DMS153 treated with DMSO at 0.1 percent for 48 hours (cell line): ENCODE results near the gene CXorf65.

ENCODE experiments used
- DNase-seq: peaks from one replicate; lab custom pipeline; 2025; ENCODE audit not compliant: unreplicated experiment; lab: John Stamatoyannopoulos, UW

CXorf65 gene

DNA sequence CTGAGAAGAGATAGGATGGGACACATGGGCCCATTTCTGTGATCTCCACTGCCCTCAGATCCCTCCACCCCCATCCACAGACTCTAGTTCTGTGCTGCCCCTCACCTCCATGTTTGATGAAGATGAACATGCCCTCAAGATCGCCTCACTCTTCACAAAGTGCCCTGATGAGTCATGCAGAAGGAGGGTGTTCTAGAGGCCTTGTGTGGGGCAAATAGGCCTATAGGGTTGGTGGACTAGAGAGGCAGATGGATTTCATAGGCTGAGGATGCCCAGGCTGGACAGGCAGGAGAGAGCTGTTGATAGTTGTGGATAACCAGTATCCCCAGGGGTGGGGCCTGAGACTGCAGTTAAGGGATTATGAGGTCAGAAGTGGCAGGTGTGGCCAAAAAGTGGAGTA lies at the start of gene CXorf65:
Gene CXorf65, minus strand, starts transcription at position 314 of the 400 bp plus-strand sequence. Its CDS starts 184 bp downstream, at position 130.
- DNase-seq: no peak

DNA sequence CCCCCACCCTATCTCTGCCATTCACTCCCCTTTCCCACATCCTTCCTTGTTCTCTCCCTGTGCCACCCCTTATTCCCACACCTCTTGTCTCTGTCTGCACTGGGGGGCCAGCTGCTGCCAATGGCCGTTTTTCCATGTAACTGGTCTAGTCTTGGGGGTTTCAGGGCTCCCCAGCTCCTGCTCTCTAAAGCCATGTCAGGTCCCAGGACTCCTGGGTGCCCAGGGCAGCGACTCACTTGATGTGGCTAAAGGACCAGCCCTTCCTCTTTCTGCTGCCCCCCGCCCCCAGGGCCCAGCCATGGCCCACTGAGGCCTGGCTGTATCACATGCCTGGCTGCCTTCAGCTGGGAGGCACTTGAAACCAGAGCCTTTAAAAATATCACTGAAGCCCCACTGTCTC lies 48.1 kb upstream of the CXorf65 start:
- DNase-seq: no peak

DNA sequence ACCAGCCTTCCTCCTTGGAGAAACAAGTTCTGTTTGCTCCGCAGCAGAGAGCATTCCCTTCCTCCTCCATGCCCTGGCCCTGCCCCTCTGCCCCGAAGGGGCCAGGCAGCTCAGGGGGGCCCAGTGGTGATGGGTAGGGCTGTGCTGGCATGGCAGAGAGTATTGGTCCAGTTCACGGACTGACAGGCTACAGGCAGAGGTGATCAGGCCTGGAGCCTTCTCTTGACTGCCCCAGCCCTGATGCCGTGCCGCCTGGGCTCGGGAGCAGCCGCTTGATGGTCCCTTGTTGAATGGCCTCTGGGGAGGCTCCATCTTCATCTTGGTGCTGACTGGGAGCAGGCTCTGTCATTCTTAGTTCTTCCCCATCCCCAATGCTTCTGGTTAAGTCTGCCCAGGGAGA lies 47.7 kb upstream of the CXorf65 start:
- DNase-seq: no peak

DNA sequence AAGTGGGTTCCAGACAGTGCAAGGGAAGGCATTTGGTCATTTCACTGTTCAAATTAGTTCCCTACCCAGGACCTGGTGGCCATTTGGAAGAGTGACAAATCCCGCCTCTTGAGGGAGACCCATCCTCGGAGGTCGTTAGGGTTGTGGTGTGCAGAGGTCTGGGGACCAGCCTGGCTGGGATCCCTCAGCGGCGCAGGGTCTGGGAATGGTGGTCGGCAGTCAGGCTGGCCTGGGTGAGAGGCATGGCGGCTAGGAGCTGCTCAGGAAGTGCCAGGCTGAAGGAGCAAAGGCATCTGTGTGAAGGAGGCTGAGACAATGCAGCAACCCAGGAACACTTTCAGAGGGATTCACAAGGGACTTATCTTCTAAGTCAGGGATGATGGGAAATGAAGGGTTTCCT lies 44.8 kb upstream of the CXorf65 start:
- DNase-seq: no peak

DNA sequence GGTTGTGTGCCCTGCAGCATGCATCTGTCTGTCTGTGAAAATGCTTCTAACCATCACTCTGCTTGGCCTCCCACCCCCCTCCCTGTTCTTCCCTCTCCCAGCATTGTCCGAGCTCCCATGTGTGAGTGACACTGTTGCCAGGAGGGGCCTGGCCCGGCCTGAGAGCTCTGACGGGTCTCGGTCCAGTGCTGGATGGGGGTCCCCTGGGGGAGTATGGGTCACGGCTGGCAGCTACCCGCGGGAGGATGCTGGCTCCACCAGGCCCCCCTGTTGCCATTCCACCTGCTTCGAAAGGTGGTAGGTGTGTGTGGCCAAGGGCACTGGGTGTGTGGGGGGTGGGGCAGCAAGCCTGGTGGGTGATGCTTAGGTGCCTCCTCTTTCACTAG lies 41.7 kb upstream of the CXorf65 start:
- no peak for DNase-seq

DNA sequence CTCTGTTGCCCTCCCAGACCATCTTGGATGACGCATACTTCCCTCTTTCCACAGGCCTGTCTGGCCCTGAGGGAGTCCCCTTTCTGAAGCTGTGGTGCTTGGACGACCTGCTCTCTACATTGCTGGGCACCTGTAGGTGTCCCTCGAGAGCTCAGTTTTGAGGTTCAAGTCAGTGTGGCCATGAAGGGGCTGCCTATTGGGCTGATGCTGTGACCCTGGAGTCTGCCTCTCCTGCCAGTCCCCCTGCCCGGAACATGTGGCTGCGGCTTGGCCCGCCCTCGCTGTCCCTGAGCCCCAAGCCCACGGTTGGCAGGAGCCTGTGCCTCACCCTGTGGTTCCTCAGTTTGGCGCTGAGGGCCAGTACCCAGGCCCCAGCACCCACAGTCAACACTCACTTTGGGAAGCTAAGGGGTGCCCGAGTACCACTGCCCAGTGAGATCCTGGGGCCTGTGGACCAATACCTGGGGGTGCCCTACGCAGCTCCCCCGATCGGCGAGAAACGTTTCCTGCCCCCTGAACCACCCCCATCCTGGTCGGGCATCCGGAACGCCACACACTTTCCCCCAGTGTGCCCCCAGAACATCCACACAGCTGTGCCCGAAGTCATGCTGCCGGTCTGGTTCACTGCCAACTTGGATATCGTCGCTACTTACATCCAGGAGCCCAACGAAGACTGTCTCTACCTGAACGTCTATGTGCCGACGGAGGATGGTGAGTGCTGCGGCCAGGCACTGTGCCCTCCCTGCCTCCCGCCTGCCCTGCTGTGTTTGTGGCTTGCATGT lies 41.1 kb upstream of the CXorf65 start:
- DNase-seq: no peak

DNA sequence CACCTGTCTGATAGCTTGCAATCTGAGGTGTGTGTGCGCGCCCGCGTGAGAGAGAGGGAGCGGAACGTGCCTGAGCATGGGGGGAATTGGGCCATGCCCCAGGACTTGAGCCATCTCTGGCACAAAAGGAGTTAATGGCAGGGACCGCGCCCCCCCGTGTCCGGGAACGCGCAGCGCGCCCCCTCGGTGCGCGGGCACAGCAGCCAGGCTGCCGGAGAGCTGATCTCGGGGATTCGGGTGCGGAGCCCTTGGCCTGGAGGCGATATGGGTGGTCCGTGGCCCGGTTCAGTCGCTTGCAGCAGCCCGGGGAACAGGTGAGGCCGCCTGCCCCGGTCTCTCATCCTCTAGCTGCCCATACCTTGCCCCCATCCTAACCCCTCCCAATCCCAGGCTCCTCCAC lies 38.1 kb upstream of the CXorf65 start, which contains the start of gene NLGN3:
Gene NLGN3, plus strand, starts transcription at position 191 of the 400 bp plus-strand sequence. CDS start 2,909 bp downstream, outside the sequence.
- DNase-seq: no peak

DNA sequence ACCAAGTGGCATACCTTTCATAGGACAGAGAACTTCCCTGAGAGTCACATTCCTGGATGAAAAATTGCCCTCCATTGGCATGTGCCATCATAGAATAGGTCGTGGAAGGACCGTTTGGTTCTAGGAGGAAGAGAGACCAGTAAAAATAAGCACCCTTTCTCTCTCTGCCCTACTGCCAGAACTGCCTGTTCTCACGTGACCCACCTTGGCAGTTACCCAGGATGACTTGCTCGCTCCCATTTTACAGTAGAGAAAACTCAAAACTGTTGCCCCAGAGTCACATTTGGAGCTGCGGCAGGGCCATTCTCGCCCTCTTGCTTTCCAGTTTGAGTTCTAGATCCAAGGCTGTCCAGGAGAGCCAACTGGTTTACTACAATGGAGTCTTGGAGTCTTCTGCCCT lies 37.0 kb upstream of the CXorf65 start:
- DNase-seq: no peak

DNA sequence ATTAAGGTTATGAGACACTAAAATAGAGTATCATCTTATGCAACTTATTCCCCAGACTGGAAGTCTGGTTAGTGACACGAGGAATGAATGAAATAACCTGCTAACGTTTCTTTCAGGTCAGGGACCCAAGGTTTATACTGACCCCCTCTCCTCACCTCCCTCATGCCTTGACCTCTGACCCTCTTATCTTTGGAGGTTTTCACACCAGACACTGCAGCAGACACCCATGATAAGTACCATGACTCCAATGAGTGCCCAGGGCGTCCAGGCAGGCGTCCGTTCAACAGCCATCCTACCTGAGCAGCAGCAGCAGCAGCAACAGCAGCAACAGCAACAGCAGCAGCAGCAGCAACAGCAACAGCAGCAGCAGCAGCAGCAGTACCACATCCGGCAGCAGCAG lies 33.9 kb upstream of the CXorf65 start:
- DNase-seq: no peak

DNA sequence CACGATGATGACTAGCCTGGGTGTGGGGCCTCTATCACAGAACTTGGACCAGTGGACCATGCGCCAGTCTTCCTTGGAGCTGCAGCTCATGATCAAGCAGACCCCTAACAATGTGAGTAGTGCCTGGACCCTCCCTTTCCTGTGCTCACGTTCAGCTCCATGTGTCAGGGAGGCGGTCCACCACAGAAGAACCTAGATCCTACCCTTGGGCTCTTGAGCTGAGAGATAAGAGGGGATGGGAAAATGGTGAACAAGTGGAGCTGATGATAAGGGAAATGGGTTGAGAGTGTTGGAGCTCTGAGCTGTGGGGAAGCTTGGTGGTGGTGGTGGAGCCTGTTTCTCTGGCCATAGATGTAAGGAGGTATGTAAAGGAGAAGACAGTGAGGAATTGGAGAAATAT lies 25.0 kb upstream of the CXorf65 start:
- DNase-seq: no peak

DNA sequence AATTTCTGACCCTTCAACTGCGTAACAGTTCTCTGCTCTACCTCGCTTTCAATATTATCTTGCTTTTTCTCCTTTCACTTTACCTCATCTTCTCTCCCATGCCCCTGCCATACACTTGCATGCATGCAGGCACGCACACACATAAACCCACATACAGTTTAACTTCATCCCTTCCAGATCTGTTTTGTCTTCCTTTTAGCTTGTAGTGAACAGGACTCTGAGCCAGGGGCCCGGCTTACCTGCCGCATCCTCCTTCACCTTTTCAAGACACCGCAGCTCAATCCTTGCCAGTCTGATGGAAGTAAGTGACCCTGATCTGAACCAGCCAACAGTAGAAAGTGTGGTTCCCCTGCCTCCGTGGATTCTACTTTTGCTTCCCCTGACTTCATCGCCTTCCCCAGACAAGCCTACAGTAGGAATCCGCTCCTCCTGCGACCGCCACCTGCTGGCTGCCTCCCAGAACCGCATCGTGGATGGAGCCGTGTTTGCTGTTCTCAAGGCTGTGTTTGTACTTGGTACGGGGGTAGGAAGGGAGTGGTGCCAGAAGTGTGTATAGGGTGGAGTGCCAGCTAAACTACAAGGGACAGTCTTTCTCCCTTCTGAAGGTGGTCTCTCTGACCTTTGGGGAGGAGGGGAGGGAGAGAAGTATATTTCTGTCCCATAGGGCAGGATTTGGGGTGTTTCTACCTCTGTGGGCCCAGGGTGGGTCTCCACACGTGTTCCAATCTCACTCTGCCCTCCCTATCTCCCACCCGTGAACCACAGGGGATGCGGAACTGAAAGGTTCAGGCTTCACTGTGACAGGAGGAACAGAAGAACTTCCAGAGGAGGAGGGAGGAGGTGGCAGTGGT lies 22.6 kb upstream of the CXorf65 start:
- peak; percentile 25 for DNase-seq

DNA sequence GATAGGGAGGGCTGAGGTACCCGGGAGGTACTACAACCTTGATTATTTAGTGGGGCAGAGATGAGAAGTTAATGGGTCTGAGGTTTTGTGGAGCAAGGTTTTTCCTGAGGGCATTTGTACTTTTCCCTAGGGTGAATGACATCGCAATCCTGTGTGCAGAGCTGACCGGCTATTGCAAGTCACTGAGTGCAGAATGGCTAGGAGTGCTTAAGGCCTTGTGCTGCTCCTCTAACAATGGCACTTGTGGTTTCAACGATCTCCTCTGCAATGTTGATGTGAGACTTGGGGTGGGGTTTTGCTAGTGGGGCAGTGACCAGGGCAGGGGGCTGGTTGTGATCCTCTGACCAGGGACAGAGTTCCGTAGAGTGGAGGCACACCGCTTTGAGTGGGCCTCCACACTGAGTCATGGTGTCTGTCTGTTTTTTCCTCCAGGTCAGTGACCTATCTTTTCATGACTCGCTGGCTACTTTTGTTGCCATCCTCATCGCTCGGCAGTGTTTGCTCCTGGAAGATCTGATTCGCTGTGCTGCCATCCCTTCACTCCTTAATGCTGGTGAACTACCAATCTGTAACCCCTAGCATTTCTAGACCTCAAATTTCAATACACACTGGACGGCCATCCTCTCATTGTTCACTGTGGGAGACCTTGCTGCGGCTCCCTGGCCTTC lies 21.8 kb upstream of the CXorf65 start:
- no peak for DNase-seq

DNA sequence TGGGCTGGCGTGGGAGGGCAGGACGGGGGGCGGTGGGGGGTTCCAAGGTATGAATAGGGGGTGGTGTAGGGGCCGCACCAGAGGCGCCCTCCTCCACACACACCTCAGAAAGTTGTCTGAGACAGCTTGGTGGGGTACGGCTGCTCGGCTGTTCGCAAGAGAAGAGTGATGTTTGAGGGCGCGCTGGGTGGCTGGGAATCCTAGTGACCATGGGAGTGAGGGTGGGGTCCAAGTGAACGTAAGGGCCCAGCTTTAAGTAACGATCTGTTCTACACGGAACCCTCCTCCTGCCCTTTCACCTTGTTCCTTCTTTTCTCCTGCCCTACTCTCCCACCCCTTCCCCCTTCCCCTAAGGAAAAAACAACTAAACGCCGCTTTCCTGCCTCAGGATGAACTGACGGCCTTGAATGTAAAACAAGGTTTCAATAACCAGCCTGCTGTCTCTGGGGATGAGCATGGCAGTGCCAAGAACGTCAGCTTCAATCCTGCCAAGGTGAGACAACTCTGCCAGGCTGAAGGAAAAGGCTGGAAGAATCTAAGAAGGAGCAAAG lies 12.5 kb upstream of the CXorf65 start:
- no peak for DNase-seq

DNA sequence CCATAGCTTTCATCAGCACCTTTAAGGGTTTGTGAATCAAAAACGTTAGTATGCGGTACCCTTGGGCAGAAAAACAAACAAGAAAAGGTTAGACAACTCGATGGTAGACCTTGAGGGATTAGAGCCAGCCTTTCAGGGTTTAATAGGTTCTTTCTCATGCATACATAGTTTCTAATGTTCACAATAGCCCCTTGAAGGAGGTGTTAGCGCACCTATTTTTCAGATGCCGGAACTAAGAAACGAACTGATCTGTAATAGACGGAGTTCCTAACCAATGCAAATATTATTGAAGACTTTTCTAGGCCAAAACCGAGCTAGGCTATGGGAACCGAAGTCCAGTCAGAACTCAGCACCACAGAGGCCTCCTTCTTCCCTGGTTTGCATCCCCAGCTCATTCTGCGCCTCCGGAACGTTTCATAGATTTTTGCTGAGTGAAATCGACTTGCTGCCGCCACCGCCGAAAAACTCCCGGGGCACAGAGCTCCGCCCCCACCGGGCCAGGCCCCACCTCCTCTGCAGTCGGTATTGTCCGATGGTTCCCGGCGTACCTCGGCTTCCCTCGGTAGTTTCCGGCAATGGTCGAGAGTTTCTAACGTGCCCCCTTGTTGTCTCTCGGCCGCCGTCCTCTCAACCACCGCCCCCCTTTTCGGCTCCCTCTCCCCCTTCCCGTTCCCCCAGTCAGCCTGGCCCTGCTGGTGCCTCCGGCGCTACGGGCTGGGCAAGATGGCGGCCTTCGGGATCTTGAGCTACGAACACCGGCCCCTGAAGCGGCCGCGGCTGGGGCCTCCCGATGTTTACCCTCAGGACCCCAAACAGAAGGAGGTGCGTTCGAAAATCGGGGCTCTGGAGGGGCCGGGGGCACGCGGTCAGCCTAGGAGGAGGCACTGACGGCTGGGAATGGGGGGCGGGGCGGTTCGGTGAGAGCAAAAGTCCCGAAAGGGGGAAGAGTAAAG lies 11.8 kb upstream of the CXorf65 start, which contains the start of gene MED12:
Gene MED12, plus strand, starts transcription at position 565 of the 953 bp plus-strand sequence. Its CDS starts 159 bp downstream, at position 724.
- DNase-seq: peak; percentile 22

DNA sequence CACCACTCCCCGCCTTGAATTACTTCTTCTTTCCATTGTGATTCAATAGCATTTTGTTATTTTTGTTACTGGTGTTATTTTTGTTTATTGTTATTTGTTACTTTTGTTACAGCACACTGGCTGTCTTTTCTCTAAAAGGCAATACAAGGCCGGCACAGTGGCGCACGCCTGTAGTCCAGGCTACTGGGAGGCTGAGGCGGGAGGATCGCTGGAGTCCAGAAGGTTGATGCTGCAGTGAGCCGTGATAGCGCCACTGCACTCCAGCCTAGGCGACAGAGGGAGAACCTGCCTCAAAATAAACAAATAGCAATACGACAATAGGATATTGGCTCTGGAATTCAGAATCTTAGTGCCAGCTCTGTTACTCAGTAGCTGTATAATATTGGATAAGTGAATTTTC lies 10.8 kb upstream of the CXorf65 start:
- no peak for DNase-seq

DNA sequence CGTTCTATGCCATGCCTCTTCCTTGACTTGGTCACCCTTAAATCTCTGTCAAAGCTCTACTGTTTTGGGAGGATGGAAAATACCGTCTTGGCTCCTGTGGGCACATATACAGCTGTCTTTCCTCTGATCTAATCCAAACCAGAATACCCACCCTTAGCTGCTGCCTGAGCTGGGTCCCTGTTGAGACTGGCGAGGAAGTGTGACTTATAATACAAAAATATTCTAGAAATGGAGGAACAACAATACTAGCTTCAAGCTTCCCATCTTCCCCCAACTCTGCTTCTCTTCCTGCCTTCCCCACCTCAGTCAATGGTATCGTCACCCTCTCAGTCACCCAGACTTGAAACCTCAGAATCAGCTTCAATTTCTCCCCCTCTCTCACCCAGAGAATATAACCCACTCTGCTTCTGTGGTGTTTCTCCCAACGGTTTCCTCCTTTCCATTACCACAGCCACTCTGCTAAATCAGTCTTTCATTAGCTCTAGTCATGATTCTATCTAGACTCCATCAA lies 5.4 kb upstream of the CXorf65 start:
- no peak for DNase-seq

DNA sequence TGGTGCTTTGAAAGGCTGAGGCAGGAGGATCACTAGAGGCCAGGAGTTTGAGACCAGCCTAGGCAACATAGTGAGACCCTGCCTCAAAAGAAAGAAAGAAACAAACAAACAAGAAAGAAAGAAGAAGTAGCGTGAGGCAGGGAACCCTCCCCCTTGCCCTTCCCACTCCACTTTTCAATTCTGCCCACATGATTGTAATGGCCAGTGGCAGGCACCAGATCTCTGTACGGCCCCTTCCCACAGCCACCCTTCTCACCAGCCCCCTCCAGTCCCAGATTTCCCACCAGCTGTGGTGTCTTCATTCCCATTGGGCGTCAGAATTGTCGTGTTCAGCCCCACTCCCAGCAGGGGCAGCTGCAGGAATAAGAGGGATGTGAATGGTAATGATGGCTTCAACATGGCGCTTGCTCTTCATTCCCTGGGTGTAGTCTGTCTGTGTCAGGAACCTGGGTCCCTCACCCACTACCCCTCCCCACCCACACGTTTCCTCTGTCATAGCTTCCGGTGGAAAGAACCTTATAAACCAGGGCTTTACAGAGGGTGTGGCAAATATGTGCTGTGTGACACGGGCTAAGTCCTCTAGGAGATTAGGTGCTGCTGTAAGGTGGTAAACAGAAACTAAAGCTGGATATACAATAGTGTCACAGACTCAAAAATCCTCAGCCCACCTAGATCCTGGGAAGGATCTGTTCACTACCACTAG lies 4.8 kb upstream of the CXorf65 start, which contains the start of gene IL2RG:
Gene IL2RG, minus strand, starts transcription at position 437 of the 703 bp plus-strand sequence. Its CDS starts 38 bp downstream, at position 399.
- no peak for DNase-seq

DNA sequence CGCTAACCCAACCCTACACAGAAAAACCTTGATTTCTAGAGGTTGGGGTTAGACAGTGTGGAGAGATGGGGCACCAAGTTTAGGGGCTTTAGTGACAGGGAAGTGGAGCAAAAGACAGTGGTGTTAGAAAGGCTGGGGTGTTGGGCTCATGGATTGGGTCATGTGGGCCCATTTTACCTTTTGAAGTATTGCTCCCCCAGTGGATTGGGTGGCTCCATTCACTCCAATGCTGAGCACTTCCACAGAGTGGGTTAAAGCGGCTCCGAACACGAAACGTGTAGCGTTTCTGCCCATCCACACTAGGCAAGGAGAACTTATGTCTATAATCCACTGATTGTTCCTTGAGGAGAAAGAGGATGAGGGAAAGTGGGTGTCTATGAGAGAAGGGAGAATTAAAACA lies 2.5 kb upstream of the CXorf65 start:
- no peak for DNase-seq

DNA sequence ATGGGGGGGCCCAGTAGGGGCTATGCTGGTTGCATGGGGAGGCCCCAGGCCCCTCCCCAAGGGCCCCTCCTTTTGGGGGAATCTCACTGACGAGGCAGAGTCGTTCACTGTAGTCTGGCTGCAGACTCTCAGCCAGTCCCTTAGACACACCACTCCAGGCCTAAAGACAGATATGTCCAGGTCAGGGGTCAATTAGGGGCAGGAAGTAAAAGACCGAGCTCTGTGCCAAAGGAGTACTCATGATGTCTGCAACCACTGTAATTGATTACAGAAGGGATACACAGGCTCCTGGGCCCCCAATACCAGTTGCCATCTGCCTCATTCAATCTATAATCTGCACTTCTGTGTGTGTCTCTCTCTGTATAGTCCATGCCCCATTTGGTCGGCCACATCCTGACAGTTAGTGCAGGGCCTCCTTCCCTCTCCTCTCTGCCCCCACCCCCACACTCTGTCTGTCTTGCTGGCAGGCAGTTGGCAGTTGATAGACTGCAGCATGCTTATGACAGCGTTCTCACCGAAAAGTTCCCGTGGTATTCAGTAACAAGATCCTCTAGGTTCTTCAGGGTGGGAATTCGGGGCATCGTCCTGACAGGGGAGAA lies 1.3 kb upstream of the CXorf65 start:
- DNase-seq: no peak
